22Rv1 (cell line): ENCODE measurements around the gene ABLIM3.
A peak's percentile ranks its signal among the peaks of the same experiment; 100 is the strongest.

Source experiments
- H3K27ac ChIP-seq: fragments of 450-650 bp; 2 replicates; pipeline ENCODE4 v1.5.1; 2017
- CTCF ChIP-seq: fragments of 450-650 bp; IDR thresholded peaks from 2 replicates; pipeline ENCODE4 v1.5.1; 2017; ENCODE audit warnings: mild to moderate bottlenecking
- ZFX ChIP-seq: fragments of 450-650 bp; IDR thresholded peaks from 2 replicates; pipeline ENCODE4 v1.6.1; 2017; ENCODE audit warnings: antibody characterized with exemption, borderline replicate concordance

Gene ABLIM3

DNA sequence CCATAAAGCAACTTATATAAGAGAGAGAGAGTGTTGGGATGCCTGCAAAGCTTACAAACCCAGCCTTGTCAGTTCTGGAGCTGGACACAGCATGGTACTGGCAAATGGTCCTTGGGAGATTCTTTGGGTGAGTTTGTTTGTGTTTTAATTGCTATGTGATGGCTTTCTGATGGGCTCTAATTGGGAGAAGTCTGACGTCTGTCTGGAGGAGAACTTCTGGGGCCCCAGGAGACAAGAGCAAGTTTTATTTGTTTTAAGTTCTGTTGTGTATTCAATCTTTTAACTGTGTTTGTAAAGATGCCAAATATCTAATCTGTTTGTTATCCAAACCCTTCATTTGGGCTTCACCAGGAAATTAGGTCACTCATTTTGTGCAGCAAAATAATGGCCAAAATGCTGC is 80.0 kb downstream of the ABLIM3 start:
- 0 out of 2 replicates have a peak overlapping the region, but pooled peaks have one; percentile 9 for H3K27ac ChIP-seq

DNA sequence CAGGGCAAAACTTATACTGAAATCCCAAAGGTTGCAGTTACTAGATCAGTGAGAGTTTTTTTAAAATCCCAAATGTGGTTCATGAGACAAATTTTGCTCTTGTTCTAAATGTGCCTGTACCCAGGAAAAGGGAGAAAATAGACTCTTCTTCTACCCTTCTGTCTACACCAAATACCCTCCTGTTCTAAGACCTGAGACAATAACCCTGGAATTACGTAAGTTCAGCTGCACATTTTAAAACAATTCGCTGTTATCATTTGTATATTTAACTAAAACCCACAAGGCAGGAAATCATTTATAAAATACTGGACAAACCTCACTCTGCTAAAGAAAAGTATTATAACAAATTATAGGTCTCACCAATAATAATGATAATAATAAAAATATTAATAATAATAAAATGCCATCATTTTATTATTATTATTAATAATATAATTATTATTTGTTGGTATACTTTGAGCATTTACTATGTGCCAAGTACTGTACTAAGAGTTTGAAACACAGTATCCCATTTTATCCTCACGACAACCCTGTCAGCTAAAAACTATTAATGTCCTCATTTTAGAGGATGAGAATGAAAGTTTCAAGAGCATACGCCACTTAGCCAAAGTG is 80.5 kb downstream of the ABLIM3 start:
- 0 out of 2 replicates have a peak overlapping the region, but pooled peaks have one; percentile 9 for H3K27ac ChIP-seq
- no peak for TF ChIP-seq CTCF
- TF ChIP-seq ZFX: no peak

More for the DNA sequence above, 80.0 kb downstream of the ABLIM3 start:
- TF ChIP-seq CTCF: no peak
- no peak for TF ChIP-seq ZFX

DNA sequence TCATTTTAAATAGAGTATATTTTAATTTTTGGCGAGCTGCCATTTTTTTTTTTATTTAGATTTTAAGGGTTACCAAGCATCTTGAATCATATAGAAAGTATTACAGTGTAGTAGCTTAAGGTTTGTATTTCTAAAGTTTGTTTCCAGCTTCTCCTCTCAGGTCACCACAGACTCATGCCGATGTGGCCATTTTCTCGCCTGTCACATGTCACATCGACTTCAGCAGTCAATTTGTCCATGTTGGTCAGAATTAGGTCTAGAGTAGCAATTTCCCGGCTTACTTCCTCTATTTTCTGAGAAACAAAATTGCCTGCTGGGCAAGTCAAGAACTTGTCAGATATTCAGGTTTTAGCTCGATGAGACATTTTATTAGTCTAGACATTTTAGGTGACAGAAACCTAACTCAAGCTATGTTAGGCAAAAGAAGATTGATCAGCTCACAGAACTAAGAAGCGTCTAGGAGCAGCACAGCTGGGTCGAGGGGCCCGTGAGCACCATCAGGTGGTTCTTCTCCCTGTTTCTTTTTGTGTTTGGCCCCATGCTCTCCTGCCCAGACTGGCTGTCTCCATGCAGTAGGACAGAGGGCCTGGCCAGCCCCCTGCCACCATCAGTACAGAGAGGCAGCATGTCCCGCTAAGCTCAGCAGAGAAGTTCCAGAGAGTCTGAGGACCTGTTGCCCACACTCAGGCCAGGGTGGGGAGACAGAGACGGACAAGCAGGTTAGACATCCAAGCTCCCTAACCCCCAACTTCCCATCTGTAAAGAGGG is 82.0 kb downstream of the ABLIM3 start:
- no peak overlapping the region for H3K27ac ChIP-seq
- TF ChIP-seq CTCF (no peak), ZFX (no peak)

DNA sequence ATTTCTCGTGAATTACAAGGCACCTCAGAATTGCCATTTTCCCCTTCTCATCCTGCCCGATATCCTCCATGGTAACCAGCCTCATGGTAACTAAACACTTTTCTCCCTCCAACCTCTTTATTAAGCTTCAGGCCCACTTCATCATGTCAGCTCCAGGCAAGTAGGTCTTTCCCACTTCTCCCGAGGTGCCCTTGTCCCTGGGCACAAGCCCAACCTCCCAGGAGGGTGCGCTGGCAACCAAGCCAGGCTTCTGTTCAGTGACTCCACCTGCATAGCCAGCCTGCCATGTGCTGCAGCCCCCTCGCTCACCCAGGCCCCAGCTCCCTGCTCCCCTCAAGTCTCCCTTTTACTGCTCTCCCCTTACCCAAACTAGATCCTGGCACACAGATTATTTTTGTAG is 83.0 kb downstream of the ABLIM3 start:
- TF ChIP-seq CTCF (no peak), ZFX (no peak)

GRCh38 chr5:149227168-149227826 is 86.0 kb downstream of the ABLIM3 start:
- H3K27ac ChIP-seq: no peak overlapping the region
- no peak for TF ChIP-seq ZFX
- no peak for TF ChIP-seq CTCF

More for the DNA sequence above, 83.0 kb downstream of the ABLIM3 start:
- H3K27ac ChIP-seq: no peak overlapping the region

DNA sequence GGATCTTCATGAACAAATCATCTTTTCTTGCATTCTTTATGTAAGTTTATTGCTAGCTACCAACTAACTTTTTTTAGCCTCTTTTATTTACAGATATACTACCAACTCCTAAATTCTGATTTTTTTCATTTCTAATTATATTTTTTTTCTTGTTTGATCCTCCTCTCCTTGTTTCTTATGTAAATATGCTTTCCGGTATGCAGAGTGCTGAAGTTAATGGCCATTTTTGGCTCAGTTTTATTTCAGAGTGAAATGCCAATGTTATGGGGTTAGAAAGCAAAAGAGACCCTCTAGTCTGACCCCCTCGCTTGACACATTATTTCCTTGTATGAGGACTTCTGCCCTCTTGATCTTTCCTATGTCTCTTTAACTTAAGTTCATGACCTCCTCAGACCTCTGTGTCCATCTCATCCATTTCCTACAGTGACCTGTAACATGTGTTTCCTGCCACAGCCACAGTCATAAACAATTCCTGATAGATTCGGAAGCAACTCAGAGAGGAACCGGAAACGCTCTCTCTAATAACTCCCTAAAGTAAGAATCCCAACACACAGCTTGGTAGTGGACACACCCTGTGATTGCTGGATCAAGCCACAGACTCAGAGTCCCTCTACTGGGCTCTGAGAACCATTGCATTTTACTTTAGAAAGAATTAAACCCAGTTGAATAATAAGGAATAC is 87.5 kb downstream of the ABLIM3 start:
- TF ChIP-seq CTCF (peak; percentile 81), ZFX (no peak)
- no peak overlapping the region for H3K27ac ChIP-seq
